ENCODE measurements around the gene ARPC2.

- TF ChIP-seq EP300 (conservative IDR thresholded peaks at IDR 0.05; ENCODE audit: poor library complexity, severe bottlenecking) (no peak), REST (IDR thresholded peaks at IDR 0.05; ENCODE audit: borderline replicate concordance) (no peak), EZH2 (IDR thresholded peaks at IDR 0.05; ENCODE audit: borderline replicate concordance, insufficient read depth, low read length, poor library complexity, severe bottlenecking) (no peak), RAD21 (conservative IDR thresholded peaks at IDR 0.05) (no peak), MXI1 (conservative IDR thresholded peaks at IDR 0.05; ENCODE audit: poor library complexity, severe bottlenecking) (no peak), TAF1 (IDR thresholded peaks at IDR 0.05; ENCODE audit: low read depth) (no peak), POLR2AphosphoS5 (IDR thresholded peaks at IDR 0.05) (no peak), SMC3 (conservative IDR thresholded peaks at IDR 0.05; ENCODE audit: poor library complexity) (no peak)
- TF ChIP-seq, protein P1, sequence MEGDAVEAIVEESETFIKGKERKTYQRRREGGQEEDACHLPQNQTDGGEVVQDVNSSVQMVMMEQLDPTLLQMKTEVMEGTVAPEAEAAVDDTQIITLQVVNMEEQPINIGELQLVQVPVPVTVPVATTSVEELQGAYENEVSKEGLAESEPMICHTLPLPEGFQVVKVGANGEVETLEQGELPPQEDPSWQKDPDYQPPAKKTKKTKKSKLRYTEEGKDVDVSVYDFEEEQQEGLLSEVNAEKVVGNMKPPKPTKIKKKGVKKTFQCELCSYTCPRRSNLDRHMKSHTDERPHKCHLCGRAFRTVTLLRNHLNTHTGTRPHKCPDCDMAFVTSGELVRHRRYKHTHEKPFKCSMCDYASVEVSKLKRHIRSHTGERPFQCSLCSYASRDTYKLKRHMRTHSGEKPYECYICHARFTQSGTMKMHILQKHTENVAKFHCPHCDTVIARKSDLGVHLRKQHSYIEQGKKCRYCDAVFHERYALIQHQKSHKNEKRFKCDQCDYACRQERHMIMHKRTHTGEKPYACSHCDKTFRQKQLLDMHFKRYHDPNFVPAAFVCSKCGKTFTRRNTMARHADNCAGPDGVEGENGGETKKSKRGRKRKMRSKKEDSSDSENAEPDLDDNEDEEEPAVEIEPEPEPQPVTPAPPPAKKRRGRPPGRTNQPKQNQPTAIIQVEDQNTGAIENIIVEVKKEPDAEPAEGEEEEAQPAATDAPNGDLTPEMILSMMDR (IDR thresholded peaks at IDR 0.05; ENCODE audit: poor library complexity, severe bottlenecking): no peak
Observed at GRCh38 chr2:218184331-218184730, 32.7 kb upstream of the ARPC2 start.
